Measurements from ENCODE around the gene DLL3.
"Not testable (repeated sequence)": the region's sequence is repeated elsewhere in the genome, so short reads cannot be mapped to it uniquely, and the experiment has no call there.

Gene DLL3, protein sequence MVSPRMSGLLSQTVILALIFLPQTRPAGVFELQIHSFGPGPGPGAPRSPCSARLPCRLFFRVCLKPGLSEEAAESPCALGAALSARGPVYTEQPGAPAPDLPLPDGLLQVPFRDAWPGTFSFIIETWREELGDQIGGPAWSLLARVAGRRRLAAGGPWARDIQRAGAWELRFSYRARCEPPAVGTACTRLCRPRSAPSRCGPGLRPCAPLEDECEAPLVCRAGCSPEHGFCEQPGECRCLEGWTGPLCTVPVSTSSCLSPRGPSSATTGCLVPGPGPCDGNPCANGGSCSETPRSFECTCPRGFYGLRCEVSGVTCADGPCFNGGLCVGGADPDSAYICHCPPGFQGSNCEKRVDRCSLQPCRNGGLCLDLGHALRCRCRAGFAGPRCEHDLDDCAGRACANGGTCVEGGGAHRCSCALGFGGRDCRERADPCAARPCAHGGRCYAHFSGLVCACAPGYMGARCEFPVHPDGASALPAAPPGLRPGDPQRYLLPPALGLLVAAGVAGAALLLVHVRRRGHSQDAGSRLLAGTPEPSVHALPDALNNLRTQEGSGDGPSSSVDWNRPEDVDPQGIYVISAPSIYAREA

DNA sequence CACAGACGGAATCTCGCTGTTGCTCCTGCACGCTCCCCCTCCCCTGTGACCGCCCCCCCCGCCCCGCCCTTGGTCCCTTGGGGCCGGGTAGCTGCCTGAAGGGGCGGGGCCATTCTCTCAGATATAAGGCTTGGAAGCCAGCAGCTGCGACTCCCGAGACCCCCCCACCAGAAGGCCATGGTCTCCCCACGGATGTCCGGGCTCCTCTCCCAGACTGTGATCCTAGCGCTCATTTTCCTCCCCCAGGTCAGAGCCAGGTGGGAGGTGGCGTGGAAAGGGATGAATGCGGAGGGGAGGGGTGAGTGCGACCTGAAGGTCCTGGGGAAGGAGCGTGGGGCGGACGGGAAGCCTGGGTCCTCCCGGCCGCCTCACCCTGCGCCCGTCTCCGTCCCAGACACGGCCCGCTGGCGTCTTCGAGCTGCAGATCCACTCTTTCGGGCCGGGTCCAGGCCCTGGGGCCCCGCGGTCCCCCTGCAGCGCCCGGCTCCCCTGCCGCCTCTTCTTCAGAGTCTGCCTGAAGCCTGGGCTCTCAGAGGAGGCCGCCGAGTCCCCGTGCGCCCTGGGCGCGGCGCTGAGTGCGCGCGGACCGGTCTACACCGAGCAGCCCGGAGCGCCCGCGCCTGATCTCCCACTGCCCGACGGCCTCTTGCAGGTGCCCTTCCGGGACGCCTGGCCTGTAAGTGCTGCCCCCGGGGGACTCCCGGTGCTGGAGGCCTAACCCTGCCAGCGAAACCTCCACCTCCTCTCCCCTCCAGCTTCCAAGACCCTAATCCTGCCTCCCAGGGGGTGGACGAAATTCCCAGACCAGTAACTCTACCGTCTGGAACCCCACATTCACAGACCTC lies at the start of gene DLL3:
TSS of gene DLL3 (plus strand) at position 150 of the 845 bp plus-strand sequence. CDS start at position 178, 28 bp downstream.
- DNase-seq, result no peak

DNA sequence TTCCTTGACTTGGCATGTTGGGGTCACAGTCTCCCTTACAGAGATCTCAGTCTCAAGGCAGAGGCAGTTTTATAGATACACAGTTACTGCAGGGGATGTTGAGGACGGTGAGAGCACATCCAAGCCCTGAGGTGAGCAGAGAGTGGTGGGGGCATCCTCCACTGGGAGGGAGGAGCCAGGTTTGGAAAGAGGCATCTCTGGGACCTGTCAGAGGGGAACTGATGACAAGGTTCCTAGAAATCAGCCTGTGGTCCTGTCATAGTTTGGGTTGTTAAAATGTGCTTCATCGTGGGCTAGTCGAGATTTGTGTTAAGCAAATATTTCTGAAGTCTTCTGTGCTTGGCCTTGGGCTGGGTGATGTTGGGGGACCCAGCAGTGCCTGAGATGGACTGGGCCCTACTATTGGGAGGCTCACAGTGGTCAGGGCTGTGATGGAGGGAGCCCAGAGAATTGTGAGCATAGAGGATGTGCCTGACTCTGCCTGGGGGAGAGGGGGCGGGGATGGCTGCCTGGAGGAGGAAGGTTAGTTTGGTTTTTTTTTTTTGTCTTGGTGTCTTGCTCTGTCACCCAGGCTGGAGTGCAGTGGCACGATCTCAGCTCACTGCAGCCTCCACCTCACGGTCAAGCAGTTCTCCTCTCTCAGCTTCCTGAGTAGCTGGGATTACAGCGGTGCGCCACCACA lies 49.5 kb upstream of the DLL3 start:
- no peak for DNase-seq

DNA sequence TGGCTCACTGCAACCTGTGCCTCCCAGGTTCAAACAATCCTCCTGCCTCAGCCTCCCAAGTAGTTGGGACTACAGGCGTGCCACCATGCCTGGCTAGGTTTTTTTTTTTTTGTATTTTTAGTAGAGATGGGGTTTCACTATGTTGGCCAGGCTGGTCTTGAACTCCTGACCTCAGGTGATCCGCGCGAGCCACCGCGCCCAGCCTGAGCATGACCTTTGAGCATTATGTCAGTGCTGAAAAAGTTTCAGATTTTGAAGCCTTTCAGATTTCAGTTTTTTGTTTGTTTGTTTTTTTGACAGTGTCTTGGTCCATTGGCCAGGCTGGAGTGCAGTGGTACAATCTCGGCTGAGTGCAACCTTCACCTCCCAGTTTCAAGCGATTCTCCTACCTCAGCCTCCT lies 47.5 kb upstream of the DLL3 start:
- DNase-seq, result not testable (repeated sequence)

DNA sequence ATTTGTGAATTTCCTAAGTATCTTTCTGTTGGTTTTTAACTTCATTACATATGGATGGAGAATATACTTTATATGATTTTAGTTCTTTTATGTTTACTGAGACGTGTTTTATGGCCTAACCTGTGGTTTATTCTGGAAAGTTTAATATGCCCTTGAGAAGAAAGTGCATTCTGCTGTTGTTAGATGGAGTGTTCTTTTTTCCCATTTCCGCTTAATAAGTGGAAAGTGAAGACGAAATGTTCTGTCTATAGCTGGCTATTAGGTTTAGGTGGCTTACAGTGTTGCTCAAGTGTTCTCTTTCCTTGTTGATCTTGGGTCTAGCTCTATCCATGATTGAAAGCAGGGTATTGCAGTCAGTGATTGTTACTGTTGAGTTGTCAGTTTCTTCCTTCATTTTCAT lies 35.3 kb upstream of the DLL3 start:
- DNase-seq, result no peak

DNA sequence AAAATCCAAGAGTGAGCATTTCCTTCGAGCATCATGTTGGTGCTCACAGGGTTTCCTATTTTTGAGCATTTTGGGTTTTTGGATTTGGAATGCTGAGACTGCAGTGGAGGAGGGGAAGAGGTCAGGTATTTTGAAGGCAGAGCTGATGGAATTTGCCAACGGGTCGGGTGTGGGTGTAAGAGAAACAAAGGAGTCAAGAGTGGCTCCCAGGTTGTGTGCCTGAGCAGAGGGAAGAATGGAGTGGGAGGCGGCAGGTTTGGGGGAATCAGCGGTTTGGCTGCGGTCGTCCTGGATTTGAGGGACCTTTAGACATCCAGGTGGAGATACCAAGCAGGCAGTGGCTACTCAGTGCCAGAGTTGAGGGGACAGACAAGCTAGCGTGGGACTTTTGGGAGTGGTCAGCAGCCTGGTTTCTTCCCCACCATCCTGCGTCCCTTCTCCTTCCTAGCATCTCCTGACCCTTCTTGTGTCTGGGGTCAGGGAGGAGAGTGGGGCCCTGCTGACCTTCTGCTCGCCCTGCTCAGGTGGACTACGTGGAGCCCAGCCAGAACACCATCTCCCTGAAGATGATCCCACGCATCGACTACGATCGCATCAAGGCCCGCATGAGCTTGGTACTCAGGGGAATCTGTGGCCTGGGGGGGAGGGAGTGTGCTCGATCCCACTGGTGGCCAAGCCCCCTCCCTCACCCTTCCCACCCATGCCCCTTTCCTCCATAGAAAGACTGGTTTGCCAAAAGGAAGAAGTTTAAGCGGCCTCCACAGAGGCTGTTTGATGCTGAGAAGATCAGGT lies 32.6 kb upstream of the DLL3 start:
- no peak for DNase-seq

DNA sequence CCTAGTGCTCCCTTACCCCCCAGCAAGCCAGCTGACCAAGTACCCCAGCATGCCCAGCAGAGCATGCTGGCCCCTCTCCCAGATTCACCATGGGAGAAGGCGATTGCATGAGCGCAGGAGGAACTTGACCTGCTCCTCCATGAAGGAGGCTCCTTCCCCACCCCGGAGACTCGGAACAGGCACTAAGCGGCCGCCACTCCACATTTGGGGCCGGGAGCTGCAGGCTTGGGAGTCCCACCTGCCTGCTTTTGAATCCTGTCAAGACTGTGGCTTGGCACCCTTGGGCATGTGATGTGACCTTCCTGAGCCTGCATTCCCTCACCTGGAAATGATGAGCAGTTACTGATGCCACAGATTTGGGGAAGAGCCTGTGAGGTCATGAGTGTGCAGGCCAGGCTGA lies 30.8 kb upstream of the DLL3 start:
- DNase-seq, result no peak

DNA sequence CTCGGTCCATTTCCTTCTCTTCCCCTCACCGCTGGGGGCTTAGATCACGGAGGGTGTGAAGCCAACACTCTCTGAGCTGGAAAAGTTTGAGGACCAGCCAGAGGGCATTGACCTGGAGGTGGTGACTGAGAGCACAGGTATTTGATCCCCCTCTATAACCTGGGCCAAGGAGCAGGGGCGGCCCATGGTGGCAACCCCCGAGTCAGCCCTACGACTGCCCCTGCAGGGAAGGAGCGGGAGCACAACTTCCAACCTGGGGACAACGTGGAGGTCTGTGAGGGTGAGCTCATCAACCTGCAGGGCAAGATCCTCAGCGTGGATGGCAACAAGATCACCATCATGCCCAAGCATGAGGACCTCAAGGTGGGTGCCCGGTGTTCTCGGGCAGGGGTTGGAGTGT lies 29.7 kb upstream of the DLL3 start:
- no peak for DNase-seq

DNA sequence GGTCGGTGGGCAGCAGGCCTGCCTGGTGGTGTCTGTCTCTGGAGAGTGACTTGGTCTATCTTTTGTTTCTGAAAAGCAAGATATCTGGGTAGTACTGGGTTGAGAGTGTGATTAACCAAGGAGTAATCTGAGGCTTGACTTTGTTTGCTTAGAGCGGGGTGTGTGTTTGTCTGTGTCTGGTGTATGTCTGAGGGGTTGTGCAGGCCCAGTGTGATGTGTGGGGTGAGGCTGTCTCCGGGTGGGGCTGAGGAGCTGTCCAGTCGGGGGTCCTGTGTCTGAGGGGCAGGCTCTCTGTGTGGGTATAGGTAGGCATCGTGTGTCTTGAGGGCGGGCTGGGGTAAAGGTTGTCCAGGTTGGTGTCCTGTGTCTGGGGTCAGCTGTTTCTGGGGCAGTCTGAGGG lies 29.2 kb upstream of the DLL3 start:
- DNase-seq, result no peak

DNA sequence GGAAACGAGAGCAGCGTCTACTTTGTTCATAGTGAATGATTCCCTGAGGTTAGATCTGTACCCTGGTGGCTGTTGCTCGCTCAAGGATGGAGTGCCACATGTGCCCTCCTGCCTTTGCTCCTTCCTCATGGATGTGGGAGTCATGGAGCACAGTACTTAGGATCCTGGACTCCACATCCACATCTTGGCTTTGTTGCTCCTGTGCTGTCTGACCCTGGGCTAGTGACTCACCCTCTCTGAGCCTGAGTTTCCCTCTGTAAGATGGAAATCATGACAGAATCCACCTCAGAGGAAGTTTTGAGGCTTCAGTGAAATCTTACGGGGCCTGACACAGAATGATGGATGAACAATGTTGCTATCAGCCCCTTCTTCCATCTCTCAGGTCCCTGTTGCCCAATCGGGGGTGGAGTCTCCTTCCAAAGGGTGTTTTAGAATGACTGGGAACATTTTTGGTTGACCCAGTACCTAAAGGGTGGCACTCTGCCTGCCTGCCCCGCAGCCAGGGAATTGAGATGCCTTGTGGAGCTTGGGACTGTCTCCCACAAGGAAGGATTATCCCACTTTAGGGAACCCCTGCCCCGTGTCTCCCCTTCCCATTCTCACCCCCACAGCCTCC lies 27.9 kb upstream of the DLL3 start:
- DNase-seq, result no peak

DNA sequence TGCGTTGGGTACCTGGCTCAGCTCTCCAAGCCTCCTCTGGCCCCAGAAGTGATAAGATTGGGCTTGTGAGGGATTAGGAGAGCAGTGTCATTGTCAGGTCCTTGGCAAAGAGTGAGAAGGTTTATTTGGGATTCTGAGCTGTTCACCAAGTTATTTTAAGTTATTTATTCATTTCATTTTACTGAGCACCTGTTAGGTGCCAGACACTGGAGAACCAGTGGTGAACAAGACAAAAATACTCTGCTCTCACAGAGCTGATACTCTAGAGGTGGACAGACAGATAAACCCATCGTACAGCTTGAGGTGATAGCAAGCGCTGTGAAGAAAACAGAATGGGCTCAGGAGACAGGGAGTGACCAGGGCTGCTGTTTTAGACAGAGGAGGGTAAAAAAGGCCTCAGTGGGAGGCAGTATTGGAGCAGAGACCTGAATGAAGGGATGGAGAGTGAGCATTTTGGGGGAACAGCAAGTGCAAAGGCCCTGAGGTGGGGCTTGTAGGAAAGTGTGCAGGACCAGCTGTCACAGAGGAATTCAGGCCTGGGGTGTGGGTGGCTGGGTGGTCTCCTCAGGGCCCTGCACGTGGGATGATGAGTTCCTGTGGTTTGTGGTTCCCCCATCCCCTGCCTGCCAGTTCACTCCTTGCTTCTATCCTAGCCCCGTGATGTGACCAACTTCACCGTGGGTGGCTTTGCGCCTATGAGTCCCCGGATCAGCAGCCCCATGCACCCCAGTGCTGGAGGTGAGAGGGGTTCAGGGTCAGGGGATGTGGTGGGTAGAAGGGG lies 26.8 kb upstream of the DLL3 start:
- DNase-seq, result no peak

DNA sequence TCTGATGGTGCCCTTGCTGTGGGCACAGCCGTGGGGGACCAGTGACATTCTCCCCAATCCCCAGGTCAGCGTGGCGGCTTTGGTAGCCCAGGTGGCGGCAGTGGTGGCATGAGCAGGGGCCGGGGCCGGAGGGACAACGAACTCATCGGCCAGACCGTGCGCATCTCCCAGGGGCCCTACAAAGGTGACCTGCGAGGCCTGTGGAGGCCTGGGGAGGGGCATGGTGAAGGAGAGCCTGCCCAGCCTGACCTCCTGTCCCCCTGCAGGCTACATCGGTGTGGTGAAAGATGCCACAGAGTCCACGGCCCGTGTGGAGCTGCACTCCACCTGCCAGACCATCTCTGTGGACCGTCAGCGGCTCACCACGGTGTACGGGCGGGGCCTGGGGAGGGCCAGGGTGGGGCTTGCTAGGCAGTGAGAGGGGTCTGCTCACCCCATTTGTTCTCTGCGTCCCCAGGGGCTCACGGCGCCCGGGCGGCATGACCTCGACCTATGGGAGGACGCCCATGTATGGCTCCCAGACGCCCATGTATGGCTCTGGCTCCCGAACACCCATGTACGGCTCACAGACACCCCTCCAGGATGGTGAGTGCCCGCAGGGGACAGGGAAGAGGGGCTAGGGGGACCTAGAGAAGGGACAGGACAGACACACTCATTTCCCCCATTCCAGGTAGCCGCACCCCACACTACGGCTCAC lies 25.9 kb upstream of the DLL3 start:
- DNase-seq, result no peak

DNA sequence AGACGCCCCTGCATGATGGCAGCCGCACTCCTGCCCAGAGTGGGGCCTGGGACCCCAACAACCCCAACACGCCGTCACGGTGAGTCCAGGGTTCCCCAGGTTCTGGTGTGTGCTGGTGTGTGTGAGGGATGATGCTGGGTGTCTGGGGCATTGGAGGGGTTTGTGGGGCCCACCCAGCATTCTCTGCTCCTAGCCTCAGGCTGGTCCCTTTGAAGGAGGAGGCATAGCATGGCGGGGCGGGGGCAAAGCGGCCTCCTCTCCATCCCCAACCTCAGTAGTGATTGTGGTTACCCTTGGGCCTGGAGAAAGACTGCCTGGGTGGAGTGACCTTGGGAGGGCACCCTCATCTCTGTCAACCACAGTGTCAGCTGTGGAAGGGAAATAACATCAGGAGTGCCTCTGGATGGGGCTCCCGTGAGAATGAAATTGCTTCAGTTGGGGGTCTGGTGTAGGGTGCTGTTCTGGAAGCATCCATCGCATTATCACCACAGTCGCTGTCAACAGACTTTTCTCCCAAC lies 25.2 kb upstream of the DLL3 start:
- DNase-seq, result no peak

DNA sequence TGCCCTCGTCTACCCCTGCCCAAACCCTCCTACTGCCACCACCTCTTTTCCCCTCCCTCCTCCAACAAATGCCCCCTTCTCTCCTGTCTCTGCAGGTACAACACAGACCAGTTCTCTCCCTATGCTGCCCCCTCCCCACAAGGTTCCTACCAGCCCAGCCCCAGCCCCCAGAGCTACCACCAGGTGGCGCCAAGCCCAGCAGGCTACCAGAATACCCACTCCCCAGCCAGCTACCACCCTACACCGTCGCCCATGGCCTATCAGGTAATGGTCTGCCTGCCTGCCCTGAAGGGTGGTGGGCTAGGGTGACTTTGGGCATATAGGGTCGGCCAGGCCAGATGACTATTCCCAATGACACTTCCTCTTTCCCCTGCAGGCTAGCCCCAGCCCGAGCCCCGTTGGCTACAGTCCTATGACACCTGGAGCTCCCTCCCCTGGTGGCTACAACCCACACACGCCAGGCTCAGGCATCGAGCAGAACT lies 24.6 kb upstream of the DLL3 start:
- peak; percentile 75 for DNase-seq

DNA sequence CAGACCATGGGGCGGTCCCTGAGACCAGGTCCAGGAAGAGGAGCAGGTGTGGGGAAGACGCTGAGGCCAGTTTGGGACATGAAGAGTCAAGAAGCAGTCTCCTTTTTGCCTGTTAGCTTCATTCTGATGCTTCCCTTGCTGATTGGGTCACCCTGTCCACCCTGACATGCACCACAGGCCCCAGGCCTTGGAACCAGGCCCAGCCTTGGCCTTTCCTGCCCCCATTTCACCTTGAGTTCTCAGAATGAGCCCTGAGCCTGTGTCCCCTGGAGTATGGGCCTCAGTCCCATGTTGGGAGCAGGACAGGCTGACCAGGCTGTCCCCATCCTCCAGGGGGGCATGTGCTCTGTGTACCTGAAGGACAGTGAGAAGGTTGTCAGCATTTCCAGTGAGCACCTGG lies 23.0 kb upstream of the DLL3 start:
- DNase-seq, result no peak

DNA sequence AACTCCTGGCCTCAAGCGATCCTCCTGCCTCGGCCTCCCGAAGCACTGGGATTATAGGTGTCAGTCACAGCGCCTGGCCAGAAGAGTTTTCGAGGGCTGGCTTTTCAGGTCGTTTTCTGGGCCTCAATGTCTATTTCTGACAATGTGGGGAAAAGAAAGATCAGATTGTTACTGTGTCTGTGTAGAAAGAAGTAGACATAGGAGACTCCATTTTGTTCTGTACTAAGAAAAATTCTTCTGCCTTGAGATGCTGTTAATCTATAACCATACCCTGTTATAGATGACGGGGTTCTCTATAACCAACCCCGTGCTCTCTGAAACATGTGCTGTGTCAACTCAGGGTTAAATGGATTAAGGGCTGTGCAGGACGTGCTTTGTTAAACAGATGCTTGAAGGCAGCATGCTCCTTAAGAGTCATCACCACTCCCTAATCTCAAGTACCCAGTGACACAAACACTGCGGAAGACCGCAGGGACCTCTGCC lies 19.4 kb upstream of the DLL3 start:
- DNase-seq, result not testable (repeated sequence)

DNA sequence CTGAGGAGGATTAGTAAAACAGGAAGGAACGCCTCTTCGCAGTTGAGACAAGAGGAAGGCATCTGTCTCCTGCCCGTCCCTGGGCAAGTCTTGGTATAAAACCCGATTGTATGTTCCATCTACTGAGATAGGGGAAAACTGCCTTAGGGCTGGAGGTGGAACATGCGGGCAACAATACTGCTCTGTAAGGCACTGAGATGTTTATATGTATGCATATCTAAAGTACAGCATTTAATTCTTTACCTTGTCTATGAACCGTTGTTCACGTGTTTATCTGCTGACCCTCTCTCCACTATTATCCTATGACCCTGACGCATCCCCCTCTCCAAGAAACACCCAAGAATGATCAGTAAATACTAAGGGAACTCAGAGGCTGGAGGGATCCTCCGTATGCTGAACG lies 18.8 kb upstream of the DLL3 start:
- DNase-seq, result no peak

DNA sequence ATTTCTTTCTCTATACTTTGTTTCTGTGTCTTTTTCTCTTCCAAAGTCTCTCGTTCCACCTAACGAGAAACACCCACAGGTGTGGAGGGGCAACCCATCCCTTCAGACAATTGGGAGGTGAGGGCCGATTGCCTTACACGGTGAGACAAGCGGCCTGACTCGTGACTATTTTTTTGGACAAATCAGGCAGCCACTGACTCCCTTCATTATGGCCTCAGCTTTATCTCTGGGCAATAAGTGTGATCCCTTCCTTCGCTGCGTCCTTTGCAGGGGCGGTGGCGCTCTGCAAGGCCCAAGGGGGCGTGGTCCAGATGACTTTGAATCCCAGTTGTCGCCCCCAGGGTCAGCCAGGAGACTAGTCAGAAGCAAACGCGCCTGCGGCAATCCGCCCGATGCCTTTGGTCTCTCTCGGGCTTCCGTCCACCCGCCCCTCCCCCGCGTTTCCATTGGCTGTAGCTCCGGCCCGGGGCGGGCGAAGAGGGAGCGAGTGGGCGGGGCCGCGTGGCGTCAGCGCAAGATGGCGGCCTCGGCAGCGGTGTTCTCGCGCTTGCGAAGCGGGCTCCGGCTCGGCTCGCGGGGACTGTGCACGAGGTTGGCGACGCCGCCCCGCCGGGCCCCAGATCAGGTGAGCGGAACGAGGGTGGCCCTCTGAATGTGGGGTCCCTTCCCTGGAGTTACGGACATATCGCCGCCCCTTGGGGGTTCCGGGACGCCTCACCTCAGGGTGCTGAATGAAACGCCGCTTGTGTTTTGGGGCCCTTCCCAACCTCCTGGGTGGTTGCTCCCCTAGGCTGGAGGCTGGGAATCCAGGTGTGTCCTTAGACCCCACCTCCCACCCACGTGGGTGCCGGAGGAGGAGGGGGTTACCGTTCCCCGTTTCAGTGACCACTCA lies 18.2 kb upstream of the DLL3 start, which contains the start of gene TIMM50:
TSS of gene TIMM50 (plus strand) at position 502 of the 892 bp plus-strand sequence. CDS start at position 518, 16 bp downstream.
- peak; percentile 99 for DNase-seq

DNA sequence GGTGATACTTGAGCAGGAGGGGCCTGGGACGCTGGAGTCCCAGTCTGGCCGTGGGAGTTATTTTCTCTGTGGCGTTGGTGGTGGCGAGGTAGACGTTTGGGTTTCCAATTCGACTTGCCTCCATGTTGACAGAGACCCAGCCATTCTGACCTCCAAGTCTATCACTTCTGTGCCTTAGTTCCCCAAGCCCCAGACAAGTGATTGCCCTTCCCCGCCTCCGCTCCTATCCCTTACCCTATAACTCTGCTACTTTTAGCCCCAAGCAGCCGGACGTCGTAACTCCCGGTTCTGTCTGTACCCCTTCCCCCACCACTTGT lies 17.6 kb upstream of the DLL3 start:
- DNase-seq, result no peak

DNA sequence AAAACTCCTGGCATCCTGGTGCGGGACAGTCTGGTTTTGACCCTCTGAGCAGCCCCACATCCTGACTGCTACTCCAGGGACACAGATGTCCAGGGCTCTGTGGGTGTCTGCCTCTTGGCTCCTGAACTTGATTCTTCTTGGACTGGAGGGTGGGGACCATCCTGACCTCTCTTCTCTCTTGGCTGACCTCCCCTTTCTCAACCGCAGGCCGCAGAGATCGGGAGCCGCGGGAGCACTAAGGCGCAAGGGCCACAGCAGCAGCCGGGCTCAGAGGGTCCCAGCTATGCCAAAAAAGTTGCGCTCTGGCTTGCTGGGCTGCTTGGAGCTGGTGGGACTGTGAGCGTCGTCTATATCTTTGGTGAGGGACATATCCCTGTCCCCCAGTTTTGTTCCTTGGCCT lies 17.1 kb upstream of the DLL3 start:
- no peak for DNase-seq
